ELF-1 (cell line): ENCODE data around the gene FAM83B.
"Not testable (repeated sequence)": the region's sequence is repeated elsewhere in the genome, so short reads cannot be mapped to it uniquely, and the experiment has no call there.

Experiments
- DNase-seq: peaks from one replicate; pipeline ENCODE4 v3.0.0-alpha.2; 2016; ENCODE audit warnings: low read depth, low spot score

The FAM83B gene, protein sequence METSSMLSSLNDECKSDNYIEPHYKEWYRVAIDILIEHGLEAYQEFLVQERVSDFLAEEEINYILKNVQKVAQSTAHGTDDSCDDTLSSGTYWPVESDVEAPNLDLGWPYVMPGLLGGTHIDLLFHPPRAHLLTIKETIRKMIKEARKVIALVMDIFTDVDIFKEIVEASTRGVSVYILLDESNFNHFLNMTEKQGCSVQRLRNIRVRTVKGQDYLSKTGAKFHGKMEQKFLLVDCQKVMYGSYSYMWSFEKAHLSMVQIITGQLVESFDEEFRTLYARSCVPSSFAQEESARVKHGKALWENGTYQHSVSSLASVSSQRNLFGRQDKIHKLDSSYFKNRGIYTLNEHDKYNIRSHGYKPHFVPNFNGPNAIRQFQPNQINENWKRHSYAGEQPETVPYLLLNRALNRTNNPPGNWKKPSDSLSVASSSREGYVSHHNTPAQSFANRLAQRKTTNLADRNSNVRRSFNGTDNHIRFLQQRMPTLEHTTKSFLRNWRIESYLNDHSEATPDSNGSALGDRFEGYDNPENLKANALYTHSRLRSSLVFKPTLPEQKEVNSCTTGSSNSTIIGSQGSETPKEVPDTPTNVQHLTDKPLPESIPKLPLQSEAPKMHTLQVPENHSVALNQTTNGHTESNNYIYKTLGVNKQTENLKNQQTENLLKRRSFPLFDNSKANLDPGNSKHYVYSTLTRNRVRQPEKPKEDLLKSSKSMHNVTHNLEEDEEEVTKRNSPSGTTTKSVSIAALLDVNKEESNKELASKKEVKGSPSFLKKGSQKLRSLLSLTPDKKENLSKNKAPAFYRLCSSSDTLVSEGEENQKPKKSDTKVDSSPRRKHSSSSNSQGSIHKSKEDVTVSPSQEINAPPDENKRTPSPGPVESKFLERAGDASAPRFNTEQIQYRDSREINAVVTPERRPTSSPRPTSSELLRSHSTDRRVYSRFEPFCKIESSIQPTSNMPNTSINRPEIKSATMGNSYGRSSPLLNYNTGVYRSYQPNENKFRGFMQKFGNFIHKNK

DNA sequence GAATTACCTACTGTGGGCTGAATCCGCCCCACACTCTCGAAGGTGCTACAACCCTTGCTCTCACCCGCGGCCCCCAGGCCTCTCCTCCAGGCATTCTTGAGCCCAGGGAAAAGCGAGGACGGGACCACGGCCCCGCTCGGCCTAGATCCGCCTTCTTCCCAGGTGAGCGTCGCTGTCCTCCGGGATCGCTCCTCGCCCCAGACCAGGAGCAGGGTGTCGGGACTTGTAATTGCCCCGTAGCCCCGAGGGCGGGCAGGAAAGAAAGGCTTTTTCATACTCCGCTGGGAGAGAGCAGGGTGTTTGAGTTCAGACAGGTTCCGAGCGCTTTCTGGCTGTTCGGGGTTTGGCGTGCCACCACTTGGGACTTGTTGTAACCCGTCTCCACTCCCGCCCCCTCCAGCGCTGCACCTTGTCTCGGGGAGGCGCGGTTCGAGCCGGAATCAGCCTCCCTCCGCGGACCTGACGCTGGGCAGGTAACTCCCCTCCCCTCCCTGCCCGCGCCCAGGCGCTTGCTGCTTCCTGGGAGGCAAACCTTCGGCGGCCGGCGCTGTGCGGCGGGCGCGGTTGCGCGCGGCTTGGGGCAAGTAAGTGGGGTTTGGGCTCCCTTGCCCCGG, at the start of gene FAM83B:
TSS of gene FAM83B (plus strand) at position 529 of the 614 bp plus-strand sequence. CDS start 23,476 bp downstream, outside the sequence.
- peak; percentile 86 for DNase-seq

DNA sequence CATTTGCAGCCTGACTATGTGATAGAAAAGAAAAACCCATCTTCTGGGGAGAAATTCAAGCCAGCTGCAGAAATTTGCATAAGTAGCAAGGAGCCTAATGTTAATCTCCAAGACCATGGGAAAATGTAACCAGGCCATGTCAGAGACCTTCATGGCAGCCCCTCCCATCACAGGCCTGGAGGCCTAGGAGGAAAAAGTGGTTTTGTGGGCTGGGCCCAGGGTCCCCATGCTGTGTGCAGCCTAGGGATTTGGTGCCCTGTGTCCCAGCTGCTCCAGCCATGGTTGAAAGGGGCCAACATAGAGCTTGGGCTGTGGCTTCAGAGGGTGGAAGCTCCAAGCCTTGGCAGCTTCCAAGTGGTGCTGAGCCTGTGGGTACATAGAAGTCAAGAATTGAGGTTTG, 49.7 kb upstream of the FAM83B start:
- not testable (repeated sequence) for DNase-seq

DNA sequence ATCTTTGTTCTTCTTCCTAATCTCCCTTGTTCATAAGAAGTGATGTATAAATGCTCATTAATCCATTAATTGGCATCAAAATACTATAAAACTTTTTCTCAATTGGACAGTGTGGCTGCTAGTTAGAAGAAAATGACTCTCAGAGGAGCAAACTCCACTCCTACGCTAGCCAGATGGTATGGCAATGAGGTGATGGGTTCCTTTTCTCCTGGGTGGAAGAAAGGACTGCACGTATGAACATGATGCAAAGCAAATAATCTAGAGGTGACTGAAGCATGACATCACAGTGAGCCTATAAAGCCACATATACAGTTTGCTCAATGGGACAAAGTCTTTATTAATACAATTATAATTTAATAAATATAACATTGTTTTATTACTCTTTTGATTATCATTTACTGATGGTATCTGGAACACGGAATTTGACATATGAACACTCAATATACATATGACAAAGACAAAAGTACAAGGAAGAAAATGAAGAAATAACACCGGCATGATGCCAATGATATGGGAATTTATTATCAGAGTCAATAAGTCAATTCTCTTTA, 46.4 kb upstream of the FAM83B start:
- DNase-seq = no peak

DNA sequence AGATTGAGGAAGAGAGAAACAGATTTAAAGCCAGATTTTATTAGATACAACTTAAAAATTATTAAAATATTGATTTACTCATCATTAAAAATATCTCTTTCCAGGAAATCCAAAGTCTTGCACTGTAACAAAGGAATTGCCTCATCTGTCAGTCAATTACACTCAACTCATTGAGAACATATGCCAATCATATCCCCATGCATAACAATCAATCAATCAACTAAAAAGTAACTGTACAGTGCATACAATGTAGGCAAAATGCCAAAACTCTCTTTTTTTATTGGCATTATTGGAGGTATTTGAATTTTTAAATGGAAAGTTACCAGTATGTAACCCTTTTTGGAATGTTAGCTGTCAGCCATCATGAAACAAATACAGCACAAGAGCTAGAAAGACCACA, 45.3 kb upstream of the FAM83B start:
- DNase-seq = no peak

DNA sequence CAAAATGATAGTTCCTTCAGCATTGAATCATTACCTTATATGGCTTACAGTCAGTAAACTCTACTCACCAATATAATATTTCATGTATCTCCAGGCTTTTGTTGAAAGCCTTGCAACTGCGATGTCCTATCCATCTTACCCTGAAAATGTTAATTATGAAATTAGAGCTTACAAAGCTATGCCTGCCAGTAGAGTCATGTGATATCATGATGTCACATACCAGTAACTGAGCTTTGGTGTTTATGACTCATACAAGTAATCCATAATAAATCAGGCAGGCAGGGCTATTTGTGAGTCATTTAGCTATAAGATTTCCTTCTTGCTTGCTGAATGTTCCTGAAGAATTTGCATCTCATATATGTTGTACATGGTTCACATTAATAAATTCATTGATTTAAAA, 44.9 kb upstream of the FAM83B start:
- no peak for DNase-seq

DNA sequence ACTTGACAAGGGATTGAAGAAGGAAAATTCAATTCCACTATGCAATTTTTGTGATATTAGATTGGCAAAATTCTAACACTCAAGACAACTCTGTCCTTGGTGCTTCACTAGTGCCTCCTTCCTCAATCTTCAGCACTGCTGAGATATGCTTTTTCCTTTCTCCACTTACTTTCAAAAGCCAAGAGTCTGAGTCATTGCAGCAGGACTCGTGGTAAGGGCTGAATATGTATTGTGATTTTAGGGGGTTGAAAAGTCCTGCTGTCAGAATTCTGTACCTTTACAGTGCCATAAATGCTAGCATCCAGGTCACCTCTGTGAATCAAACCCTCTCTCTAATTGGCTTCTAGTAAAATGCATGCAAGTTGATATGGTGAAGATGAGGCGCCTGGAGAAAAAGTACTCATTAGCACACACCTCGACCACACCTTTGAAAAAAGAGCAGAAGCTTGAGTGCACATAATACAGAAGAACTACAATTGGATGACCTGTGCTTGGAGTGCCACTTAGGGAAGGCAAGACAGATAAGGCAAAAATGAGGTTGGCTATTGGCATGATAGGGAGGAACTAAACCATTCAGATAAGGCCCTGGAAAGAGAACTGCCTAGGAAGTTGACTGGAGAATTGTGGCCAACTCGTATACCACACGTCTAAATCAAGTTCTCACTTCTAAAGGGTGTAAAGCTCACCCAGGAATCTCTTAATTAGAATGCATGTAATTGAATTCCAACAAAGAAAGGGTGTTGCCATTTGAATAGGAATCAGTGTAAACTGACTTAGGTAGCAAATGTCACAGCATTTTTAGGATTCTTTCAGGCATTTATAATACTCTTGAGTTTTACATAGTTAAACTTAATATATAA, 43.6 kb upstream of the FAM83B start:
- no peak for DNase-seq

DNA sequence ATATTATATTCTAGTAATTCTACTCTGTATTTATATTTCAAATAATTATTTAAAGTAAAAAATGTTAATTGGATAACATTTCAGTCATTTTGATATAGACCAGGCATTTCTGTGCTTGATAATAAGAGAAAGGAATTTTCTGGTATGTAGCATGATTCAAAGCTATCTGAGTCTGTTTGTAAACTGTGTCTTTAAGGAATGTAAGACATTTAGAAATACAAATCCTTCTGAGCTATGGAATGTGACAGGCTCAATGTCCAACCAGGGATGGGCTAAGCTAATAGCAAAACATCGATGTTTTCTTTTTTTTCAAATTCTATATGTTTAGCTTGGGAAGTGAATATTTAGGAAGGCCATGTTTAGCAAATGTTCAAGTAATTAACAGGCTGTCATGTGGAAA, 41.5 kb upstream of the FAM83B start:
- DNase-seq = no peak

DNA sequence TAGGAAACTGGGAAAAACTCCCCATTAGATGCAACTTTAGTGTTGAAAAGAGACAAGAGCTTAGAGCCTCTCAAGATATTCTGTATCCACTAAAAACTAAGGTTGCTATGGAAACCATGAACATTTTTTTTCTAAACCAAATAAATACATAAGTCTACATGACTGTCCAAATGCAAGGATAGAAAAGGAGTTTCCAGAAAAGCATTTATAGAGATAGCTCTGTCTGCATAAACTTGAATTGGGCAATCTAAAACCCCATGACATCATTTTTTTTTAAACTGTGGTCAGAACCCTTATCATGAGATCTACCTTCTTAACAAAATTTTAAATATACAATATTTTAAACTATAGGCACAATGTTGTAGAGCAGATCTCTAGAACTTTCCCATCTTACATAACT, 36.4 kb upstream of the FAM83B start:
- DNase-seq = no peak

DNA sequence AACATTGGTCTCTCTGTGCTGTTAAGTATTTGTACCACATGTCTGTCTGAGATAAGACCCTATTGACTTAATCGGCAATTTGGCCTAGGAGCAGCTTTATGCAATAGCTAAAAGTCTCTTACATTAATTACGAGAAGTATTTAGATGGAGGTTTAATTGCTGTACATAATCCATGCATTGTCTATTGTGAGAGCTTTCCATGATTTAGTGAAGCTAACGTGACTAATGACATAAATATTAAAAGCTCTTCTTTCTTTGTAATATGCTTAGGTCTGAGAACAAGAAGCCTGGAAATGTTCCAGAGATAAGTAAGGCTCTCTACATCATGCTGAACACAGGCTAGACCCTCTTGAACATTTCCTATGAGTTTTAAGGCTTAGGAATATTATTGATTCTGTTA, 32.7 kb upstream of the FAM83B start:
- no peak for DNase-seq

DNA sequence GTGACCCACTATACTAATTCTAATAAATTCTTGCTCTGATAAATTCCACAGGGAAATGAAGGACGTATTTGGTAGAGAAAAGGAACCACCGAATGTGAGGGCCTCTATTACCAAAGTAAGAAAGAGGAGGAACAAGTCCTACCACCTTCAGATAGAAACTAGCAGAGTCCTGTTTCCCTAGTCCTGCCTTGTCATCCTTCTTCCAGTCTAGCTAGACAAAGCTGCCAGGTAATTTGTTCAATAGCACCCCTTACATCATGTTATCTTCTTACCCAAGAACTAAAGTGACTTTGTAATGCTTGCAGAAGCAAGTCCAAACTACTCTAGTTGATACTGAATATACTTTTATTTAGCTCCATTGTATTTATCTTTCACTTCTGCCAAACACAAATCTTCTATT, 29.3 kb upstream of the FAM83B start:
- no peak for DNase-seq

DNA sequence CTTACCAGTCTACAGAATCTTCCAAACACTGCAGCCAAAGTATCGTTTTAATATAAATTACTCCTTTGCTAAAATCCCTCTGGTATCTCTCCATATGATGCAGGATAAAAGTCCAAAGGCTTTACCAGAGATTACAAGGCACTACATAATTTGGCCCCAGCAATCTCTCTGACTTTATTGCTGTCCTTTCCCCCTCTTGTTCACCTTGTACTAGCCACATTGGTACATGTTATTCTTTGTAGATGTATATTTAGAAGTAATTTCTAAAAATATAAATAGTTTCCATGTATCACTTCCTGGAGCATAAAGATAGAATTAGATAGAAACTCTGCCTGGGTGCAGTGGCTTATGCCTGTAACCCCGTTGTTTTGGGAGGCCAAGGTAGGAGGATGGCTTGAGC, 28.7 kb upstream of the FAM83B start:
- no peak for DNase-seq

DNA sequence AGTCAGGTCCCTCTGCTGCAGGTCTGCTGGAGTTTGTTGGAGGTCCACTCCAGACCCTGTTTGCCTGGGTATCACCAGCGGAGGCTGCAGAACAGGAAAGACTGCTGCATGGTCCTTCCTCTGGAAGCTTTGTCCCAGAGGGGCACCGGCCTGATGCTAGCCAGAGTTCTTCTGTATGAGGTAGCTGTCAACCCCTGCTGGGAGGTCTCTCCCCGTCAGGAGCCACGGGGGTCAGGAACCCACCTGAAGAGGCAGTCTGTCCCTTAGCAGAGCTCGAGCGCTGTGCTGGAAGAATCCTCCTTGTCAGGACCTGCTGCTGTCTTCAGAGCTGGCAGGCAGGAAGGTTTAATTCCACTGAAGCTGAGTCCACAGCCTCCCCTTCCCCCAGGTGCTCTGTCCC, 22.3 kb upstream of the FAM83B start:
- DNase-seq = peak; percentile 13

DNA sequence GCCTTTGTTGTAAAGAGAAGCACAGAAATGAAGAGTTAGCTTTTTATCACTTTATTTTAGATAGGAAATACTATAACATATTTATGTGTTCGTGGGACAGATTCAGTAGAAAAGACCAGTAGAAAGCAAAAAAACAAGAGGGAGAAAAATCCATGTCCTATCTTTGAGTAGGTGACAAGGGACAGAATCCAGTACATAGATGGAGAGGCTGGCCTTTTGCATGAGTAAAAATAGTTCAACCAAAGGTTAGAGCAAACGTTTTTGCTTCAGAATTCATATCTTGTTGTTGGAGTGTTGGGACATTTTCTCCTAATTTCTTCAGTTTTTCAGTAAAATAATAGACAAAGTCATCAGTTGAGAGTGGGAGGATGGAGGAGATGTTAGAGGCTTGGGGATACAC, 19.6 kb upstream of the FAM83B start:
- no peak for DNase-seq

DNA sequence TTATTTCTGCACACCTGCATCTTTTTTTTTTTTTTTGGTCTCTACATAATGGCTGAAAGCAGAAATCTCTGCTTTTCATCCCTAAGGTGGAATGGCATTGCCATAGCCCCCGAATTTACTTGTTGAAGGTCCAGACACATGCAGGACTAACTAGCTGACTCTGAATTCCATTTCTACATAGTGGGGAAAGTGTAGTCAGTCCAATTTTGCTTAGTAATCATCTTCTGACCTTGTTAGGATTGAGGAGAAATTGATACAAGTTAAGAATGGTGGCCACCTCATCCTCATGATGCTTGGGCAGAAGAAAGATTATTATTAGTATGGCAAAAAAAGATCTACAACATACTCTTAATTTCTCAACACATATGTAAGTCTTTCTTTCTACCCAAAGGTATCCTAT, 16.4 kb upstream of the FAM83B start:
- no peak for DNase-seq

DNA sequence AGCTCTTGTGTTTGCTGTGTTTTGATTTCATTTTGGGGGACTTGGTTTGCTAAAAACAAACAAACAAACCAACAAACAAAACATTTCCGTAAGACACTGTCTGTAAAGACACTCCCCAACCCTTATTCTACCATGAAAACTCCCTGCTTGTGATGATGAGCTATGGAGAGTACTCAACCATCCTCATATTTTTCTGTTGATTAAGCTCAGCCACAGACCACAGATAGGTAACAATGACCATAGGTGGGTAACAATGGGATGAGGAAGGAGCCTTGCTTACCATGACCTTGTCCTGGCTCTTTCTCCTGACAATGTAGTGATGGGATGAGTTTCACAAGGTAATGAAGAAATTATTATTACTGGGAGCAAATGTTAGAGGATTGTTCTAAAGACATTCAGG, 11.4 kb upstream of the FAM83B start:
- DNase-seq = no peak

DNA sequence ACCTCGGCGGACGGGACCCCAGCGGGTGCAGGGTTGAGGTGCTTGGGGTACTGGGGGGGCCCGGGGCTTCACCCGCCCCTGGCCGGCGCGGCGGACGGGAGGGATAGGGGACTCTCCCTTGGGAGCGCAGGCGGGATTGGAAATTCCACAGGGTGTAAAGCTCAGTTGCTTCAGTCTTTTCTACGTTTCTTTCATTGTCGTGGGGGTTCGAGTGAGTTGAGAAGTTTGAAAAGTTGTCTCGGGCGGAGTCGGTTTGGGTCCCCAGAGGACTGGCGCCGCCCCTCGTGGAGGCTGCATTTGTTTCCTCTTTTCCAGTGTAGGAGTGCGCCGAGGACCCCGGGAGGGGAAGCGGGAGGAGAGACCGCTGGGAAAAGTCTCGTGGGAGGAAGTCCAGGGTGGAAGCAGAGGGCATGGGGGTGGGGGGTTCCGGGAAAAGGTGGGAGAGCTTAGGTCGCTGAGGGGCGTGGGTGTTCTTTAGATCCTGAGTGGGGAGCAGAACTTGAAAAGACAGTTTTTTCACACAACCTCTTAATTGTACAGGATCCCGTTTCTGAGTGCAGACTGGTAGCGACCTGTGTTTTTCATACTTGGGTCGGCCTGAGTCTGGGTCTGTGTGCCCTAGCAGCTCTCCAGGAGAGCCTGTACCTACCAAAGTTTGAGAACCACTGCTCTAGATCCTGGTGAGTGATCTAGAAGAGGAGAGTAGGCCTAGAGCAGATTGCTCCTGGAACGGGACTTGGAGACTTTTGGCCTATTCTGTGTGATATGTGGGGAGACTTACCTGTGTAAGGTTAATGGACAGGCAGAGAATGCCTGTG, 495 bp downstream of the FAM83B start:
- DNase-seq = peak; percentile 60

DNA sequence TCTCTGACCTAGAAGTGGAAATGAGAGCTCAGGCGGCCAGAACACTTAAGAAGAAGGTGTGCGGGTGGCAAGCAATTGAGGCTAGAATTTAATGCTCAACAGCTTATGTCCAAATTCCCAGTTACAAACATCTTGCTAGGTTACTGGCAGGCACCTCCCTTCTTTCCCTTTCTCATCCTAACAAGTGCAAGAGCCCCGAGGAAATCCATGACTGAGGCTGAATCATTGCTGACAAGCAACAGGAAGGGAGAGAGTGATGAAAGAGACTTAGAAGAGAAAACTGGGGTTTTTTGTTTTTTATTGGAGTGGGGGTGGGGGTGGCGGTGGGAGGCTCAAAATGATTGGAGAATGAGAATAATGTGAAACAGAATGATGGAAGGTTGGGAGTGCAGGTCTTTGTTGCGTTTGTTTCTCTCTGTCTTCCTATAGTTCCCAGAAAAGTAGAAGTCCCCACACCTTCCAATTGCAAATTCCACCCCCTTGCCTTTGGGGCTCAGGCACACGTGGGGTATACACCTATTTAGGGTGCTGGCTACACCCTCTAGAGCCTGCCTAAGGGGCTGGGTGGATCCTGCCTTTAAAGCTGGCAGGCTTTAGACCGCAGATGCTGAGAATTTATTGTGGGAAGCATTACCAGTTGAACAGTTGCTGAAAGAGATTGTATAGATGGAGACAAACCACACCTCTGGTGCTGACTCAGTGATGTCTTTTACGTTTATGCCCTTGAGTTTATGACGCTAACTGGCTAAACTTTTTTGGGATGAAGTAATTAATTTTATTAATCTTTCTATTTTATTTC, 1.4 kb downstream of the FAM83B start:
- DNase-seq = peak; percentile 35

DNA sequence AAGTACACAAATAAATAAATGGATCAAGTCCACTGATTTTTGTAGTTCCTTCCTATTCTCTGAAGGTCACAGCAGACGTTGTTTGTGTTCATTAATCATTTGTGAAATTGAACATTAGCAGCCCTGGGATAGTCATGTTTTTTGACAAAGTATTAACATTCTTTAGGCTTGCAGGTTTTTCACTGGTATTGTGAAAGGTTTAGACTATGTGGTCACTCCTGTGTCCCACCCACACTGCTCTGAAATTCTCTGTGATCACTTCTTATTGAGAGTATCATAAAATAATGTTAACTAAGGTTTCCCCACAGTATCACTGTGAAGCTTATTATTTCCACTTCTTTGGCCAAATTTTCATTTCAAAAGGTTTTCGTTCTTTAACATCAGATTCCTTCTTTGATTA, 3.5 kb downstream of the FAM83B start:
- DNase-seq = no peak

DNA sequence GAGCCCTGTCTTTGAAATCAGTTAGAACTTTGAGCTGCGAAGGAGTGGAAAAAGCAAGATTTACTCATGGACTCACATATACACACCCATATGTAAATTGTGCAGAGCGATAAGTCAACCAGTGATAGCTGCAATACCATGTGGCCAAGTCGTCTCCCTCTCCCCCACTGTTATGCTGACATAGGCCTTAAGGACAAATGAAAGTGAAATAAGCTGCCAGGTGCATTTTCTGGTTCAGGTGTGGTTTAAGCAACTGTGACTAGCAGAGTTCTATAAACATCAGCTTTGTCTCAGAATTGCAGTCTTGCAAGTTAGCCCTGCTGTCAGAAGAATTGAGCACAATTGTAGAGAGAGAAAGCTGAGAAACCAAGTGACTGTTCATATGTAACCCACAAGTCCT, 9.6 kb downstream of the FAM83B start:
- DNase-seq = no peak
